GM10266 (cell line): ENCODE data around the gene RO60.
A peak's percentile ranks its signal among the peaks of the same experiment; 100 is the strongest.
"Not testable (repeated sequence)": the region's sequence is repeated elsewhere in the genome, so short reads cannot be mapped to it uniquely, and the experiment has no call there.

Experiments used
- DNase-seq: peaks from one replicate; pipeline ENCODE4 v3.0.0; 2012; ENCODE audit errors: extremely low spot score
- TF ChIP-seq, protein P1 (sequence below): IDR thresholded peaks from 2 replicates; pipeline ENCODE4 v1.5.1; 2012; ENCODE audit warnings: mild to moderate bottlenecking, low read depth; ENCODE audit not compliant: control insufficient read depth, insufficient read depth; ENCODE audit errors: missing control alignments

The RO60 gene

DNA sequence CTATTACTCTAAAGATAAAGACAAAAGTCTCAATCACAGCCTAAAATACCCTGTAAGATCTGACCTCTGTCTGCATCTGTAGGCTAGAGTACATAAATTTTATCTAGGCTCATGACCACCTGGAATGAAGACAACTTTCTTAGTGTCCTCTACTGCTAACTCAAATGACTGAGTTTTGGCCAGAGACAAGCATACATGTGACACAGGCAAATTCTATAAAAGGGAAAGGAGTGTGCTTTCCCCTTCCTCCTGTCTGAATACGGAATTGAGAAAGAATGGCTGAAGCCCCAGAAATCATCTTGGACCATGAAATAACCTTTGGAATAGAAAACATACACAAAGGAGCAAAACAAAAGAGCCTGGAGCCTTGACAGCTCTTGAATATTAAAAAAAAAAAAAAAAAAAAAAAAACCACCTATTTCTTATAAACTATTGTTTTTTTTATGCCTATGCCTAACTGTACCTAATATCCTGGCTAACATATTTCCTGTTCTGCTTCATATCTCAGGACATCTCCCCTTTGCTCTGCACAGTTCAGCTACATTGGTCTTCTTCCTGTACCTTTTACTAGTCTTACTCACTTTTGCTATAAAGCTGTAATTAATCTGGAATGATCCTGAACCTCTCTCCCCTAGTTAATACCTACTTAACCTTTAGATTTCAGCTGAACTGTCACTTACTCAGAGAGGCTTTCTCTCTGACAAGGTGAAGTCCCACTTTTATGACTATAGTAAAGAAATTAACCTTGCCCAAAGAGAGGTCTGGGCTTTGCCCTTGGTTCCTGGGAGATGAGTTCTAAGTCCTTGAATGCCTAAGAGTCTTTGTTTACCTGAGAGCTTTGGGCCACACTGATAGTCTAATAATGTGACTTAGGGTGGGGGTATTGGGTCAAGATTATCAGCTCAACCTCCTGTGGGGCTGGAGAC, 16.4 kb upstream of the RO60 start:
- no peak for DNase-seq
- TF ChIP-seq, protein P1, sequence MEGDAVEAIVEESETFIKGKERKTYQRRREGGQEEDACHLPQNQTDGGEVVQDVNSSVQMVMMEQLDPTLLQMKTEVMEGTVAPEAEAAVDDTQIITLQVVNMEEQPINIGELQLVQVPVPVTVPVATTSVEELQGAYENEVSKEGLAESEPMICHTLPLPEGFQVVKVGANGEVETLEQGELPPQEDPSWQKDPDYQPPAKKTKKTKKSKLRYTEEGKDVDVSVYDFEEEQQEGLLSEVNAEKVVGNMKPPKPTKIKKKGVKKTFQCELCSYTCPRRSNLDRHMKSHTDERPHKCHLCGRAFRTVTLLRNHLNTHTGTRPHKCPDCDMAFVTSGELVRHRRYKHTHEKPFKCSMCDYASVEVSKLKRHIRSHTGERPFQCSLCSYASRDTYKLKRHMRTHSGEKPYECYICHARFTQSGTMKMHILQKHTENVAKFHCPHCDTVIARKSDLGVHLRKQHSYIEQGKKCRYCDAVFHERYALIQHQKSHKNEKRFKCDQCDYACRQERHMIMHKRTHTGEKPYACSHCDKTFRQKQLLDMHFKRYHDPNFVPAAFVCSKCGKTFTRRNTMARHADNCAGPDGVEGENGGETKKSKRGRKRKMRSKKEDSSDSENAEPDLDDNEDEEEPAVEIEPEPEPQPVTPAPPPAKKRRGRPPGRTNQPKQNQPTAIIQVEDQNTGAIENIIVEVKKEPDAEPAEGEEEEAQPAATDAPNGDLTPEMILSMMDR = no peak

DNA sequence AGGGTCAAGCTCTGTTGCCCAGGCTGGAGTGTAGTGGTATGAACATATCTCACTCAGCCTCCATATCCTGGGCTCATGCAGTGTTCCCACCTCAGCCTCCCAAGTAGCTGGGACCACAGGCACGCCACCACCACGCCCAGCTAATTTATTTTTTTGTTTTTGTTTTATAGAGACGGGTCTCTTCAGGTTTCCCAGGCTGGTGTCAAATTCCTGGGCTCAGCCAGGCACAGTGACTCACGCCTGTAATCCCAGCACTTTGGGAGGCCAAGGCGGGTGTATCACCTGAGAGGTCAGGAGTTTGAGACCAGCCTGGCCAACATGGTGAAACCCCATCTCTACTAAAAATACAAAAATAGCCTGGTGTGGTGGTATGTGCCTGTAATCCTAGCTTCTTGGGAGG, 10.5 kb upstream of the RO60 start:
- not testable (repeated sequence) for DNase-seq

DNA sequence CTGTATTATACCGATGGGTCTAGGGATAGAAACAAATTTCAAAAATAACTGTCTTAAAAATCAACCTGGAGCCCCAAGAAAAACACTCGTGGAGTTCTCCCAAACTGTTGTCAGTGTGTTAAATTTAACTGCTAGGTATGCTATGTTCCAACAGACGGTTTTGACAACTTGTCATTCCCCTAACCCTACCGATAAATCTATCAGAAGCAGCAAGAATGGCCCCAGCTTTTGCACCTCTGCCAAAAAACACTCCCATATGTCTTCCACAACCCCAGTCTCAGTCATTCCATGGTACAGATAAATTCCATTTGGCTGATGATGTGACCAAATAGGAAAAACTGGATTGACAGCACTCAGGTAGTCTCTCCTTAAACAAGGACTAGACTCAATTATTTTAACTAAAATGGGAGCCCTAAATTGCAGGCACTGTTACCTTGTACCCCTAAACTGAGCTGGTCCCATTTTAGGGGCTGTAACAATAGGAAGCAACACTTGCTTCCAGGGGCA, 5.2 kb upstream of the RO60 start:
- TF ChIP-seq, protein P1 = no peak
- no peak for DNase-seq

DNA sequence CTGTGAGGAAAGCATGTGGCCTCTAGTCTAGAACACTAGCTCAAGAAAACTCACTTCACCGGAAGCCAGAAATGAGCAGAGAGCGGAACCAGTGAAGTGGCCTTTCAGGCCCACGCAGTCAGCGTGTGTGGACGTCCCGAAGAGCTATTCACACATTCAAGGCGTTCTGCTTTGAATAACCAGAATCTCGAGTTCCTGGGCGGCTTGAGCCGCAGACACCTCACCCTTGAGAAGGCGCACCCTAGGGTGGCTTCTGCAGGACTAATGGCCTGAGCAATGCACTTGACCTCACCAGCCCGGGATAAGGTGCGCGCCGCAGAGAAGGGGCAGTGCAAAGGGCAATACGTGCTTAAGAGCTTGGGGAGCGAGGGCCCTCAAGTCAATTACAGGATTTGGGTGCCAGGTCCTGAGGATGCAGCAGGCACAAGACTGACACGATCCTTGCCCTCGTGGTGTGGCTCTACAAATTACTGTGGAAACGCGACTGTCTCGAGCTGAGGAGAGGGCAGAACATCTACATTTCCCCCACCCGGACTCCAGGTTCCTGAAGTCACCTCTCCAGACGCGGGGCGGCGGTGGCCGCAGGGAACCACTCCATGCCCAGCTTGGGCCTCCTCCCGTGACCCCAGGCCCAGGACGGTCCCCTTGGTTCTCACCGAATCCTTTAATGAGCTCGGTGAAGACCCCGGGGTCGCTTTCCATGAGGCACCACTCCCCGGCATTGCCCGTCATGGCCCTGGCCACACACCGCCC, 707 bp upstream of the RO60 start:
- TF ChIP-seq, protein P1 = no peak
- DNase-seq = peak; percentile 60

DNA sequence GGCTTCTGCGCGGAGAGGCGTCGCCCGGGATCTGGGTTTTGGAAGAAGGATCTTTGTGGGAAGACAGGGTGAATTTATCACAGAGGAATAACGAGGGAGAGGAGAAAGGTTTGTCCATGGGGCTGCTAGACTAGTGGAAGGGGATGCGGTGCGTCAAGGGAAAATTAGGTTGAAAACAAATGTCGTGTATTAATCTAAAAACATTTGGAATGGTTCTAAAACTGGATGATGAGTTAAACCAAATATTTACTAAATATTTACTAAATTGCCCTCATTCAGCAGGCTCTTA, 647 bp downstream of the RO60 start:
- DNase-seq = no peak
- TF ChIP-seq, protein P1 = no peak

DNA sequence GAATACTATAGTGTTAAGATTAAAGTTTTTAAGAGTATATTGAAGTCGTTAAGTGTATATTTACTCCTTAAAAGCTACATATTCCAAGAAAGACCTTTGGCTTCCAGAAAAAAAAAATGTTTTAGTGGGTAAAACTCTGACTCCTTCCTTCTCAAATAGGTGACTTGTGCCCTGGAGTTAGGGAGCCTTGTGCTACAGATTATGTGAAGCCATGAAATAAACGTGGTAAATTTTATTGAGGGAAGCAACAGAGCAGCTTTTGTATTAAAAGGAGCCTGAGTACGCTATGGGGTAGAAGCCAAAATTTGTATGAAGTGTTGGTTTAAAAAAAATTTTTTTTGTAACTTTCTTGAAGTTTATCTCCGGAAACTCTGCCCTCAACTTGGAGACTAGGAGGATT, 994 bp downstream of the RO60 start:
- no peak for DNase-seq
- TF ChIP-seq, protein P1 = no peak

DNA sequence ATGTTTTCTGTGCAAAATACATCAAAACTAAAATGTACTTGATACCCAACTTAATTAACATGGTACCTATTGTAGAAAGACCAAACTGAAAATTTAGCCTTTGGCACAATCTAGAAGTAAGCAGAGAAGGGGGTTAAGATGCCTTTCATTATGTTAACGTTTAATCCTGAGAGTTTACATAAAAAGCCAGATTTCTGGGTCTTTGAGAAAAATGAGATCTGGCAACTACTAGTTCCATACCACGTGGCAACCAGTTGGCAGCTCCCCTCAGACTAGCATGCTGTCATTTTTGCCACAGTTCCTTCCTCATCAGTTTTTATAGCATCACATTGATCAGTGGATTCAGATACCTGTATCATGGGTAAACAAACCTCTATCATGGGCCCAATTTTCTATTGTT, 1.5 kb downstream of the RO60 start:
- no peak for DNase-seq
- TF ChIP-seq, protein P1 = no peak
